ENCODE measurements around the gene SCUBE2. TPM values are rescaled to one million over a fixed set of nuclear protein-coding genes. Genes with fewer than 3 reads are reported as not detected.

Gene SCUBE2
- total RNA-seq, 1 donor from 2014 or later = 1.2 TPM

DNA sequence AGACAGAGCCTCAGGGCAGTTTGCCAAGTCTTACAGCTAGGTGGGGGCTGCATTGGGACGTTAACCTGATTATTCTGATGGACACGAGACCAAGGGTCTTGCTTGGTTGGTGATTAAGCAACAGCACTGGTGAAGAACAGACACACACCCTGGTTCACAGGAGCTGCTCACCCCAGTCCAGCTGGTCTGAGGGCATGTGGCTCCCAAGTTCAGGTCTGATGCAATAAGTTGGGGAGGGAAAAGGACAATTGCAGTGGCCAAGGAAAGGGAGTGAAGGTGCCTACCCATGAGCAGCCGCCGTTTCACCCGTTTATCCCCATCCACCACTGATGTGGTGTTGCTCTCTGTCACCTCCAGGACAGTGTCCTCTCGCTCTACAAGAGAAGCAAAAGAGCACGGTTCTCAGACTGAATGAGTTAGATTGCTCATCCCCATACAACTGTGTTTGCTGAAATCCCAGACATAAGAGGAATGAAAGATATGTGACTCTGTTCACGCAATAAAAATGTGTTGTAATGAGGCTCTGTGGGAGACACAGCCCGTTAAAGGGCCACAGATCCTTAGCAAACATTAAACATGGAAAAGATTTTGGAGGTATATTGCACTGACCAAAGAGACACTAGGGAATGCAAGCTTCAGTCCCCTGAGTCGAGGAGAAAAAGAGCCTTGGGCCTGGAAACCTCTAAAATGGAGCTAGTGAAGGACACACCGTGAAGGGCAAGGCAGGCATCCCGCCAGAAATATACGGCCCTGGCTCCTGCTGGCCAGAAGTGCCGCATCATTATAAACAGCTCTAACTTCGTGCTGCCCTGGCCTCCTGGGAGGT is 25.6 kb downstream of the SCUBE2 start:
- Mint-ChIP-seq H3K27ac (no peak overlapping the region), H3K4me1 (ENCODE audit: low read depth) (peaks cover 10% of the 10 kb centered on the region), H3K4me3 (ENCODE audit: low read depth) (no peak overlapping the region), H3K9me3 (ENCODE audit: low read depth) (no peaks in the 10 kb centered on the region), H3K27me3 (peaks cover 22% of the 10 kb centered on the region), H3K36me3 (ENCODE audit: insufficient read depth) (no peaks in the 10 kb centered on the region)
- TF ChIP-seq, protein P1, sequence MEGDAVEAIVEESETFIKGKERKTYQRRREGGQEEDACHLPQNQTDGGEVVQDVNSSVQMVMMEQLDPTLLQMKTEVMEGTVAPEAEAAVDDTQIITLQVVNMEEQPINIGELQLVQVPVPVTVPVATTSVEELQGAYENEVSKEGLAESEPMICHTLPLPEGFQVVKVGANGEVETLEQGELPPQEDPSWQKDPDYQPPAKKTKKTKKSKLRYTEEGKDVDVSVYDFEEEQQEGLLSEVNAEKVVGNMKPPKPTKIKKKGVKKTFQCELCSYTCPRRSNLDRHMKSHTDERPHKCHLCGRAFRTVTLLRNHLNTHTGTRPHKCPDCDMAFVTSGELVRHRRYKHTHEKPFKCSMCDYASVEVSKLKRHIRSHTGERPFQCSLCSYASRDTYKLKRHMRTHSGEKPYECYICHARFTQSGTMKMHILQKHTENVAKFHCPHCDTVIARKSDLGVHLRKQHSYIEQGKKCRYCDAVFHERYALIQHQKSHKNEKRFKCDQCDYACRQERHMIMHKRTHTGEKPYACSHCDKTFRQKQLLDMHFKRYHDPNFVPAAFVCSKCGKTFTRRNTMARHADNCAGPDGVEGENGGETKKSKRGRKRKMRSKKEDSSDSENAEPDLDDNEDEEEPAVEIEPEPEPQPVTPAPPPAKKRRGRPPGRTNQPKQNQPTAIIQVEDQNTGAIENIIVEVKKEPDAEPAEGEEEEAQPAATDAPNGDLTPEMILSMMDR (IDR thresholded peaks at IDR 0.05; ENCODE audit: unreplicated experiment) = no peak
- DNase-seq (ENCODE audit: low spot score, unreplicated experiment) = no peak

DNA sequence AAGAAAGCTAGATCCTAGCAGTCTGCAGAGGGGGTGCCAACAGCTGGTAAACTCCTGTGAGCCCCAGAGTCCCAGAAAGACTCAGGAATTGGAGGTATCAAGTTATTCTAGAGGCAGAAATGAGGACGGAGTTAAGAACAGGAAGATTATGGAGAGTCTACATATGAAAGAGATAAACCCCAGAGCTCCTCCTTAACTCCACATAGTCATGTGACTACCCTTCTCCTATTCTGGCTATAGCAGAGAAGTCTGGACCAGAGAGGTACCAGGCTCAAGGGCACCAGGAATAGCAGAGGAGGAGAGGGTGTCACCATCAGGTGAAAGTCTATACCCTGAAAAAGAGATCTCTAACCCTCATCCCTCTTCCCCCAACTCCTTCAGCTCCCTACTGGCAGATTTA is 29.6 kb downstream of the SCUBE2 start:
- Mint-ChIP-seq H3K9me3 (ENCODE audit: low read depth) (no peaks in the 10 kb centered on the region), H3K4me1 (ENCODE audit: low read depth) (peaks cover 5% of the 10 kb centered on the region), H3K27ac (no peak overlapping the region), H3K27me3 (peaks cover 15% of the 10 kb centered on the region), H3K36me3 (ENCODE audit: insufficient read depth) (no peaks in the 10 kb centered on the region), H3K4me3 (ENCODE audit: low read depth) (no peak overlapping the region)
- no peak for DNase-seq (ENCODE audit: low spot score, unreplicated experiment)
- TF ChIP-seq, protein P1 (IDR thresholded peaks at IDR 0.05; ENCODE audit: unreplicated experiment) = no peak

DNA sequence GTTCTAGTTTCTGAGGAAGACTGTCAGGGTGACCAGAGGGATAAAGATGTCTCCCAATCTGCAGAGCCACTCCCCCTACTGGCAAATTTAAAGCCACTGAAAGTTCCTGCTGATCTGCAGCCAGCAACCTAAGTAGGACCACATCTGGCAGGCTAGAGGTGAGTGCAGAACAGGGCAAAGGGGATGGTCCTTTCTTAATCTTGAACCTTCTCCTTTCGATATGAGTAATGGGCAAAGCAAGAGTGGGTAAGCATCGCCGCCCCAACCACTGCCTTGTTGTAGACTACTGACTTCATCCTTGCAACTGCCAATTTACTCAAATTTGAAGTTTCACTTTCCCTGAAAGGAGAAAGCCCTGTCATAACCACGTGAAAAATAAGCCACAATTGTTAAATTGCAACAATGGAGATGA is 30.7 kb downstream of the SCUBE2 start:
- Mint-ChIP-seq H3K4me1 (ENCODE audit: low read depth) (no peaks in the 10 kb centered on the region), H3K27ac (no peak overlapping the region), H3K4me3 (ENCODE audit: low read depth) (no peak overlapping the region), H3K36me3 (ENCODE audit: insufficient read depth) (no peaks in the 10 kb centered on the region), H3K27me3 (peaks cover 24% of the 10 kb centered on the region), H3K9me3 (ENCODE audit: low read depth) (no peaks in the 10 kb centered on the region)
- DNase-seq (ENCODE audit: low spot score, unreplicated experiment) = no peak
- TF ChIP-seq, protein P1 (IDR thresholded peaks at IDR 0.05; ENCODE audit: unreplicated experiment) = peak; percentile 23

DNA sequence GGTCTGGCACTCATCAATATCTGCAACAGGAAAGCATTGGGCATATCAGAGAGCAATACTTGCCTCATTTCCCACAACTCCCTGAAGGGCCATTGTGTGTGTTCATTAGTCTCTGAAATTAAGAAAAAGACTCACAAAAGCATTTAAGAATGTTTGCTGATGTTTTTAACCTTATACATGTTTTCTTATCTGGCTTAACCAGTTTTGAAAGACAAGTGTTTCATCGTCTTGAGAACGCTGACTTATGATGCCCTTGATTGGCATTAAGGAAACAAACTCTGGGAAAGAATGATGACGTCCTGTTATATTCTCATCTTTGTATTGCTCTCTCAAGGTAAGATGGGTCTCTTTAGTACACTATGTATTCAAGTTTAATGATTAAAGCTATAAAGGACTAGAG is 32.0 kb downstream of the SCUBE2 start:
- H3K36me3 Mint-ChIP-seq (ENCODE audit: insufficient read depth) = no peaks in the 10 kb centered on the region
- no peaks in the 10 kb centered on the region for H3K9me3 Mint-ChIP-seq (ENCODE audit: low read depth)
- H3K4me1 Mint-ChIP-seq (ENCODE audit: low read depth) = no peaks in the 10 kb centered on the region

DNA sequence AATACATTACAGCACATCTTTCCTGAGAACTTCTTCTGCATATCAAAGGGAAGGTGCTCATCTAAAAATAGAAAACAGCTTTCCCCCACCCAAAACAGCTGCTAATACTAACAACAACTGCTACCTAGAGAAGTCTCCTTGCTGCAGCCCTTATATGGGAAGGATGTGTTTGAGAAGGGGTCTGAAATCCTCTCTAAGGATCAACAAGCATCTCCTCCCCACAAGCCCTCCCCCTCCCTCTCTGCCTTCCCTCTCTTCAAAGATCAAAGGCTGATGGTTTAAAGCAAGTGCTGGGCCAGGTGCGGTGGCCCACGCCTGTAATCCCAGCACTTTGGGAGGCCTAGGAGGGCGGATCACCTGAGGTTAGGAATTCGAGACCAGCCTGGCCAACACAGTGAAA is 33.5 kb downstream of the SCUBE2 start:
- Mint-ChIP-seq H3K27ac (no peak overlapping the region), H3K9me3 (ENCODE audit: low read depth) (no peaks in the 10 kb centered on the region), H3K4me3 (ENCODE audit: low read depth) (no peak overlapping the region), H3K27me3 (peaks cover 27% of the 10 kb centered on the region), H3K36me3 (ENCODE audit: insufficient read depth) (no peaks in the 10 kb centered on the region), H3K4me1 (ENCODE audit: low read depth) (no peaks in the 10 kb centered on the region)
- DNase-seq (ENCODE audit: low spot score, unreplicated experiment) = no peak
- TF ChIP-seq, protein P1 (IDR thresholded peaks at IDR 0.05; ENCODE audit: unreplicated experiment) = no peak

More for the DNA sequence above, 32.0 kb downstream of the SCUBE2 start:
- TF ChIP-seq, protein P1 (IDR thresholded peaks at IDR 0.05; ENCODE audit: unreplicated experiment) = no peak
- no peak for DNase-seq (ENCODE audit: low spot score, unreplicated experiment)
- H3K4me3 Mint-ChIP-seq (ENCODE audit: low read depth) = no peak overlapping the region
- H3K27ac Mint-ChIP-seq = no peak overlapping the region
- H3K27me3 Mint-ChIP-seq = peaks cover 28% of the 10 kb centered on the region

Data from progenitor cell of endocrine pancreas (in vitro differentiated cells).